Measurements from ENCODE around the gene TMTC2.

DNA sequence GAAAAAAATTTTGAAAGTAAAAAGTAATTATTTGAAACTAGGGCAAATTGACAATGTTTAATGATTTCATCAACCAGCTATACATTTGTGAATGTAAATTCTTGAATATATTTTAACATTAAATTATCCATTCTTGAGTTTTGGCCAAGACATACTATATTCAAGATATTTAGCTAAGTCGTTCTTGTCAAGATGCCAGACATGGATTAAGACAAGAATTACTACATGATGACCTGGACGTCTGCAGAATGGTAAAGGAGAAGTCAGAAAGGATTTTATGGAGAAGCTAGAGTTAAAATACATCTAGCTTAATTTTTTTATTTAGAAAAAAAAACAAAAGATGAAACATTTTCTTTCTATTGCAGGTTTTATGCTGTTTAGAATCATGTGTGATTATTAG is 255.8 kb downstream of the TMTC2 start:
- no peak for TF ChIP-seq ATF7 (IDR thresholded peaks at IDR 0.05; ENCODE audit: low read depth)
- no peak for TF ChIP-seq TAF1 (IDR thresholded peaks at IDR 0.05; ENCODE audit: borderline replicate concordance, low read depth, low read length)
- no peak for TF ChIP-seq ZZZ3 (IDR thresholded peaks at IDR 0.05; ENCODE audit: control insufficient read depth, insufficient read length, low read depth)
- no peak for TF ChIP-seq SPI1 (IDR thresholded peaks at IDR 0.05; ENCODE audit: borderline replicate concordance, insufficient read depth, low read depth, low read length)
- TF ChIP-seq, protein P1, sequence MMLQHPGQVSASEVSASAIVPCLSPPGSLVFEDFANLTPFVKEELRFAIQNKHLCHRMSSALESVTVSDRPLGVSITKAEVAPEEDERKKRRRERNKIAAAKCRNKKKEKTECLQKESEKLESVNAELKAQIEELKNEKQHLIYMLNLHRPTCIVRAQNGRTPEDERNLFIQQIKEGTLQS (IDR thresholded peaks at IDR 0.05; ENCODE audit: borderline replicate concordance, extremely low read depth, low read depth, low read length) = no peak
- TF ChIP-seq, protein P2, sequence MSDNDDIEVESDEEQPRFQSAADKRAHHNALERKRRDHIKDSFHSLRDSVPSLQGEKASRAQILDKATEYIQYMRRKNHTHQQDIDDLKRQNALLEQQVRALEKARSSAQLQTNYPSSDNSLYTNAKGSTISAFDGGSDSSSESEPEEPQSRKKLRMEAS (IDR thresholded peaks at IDR 0.05; ENCODE audit: low read depth, low read length) = no peak

All from GM12878 (cell line).